Measurements from ENCODE around the gene GANAB. TPM values are rescaled to one million over a fixed set of nuclear protein-coding genes. Genes with fewer than 3 reads are reported as not detected.

GANAB gene
- total RNA-seq, 1 experiment from 2014 or later = 314 TPM

Small RNAs within 50 kb of the gene (small RNA-seq; reads per million reads assigned to genes)
- gene AP001458.1 (not detected), gene SNORA57 (not detected)

Other genes with a start within 250 kb of the GANAB start
- gene SCGB1A1, start 227.6 kb downstream of the GANAB start, total RNA-seq (2014; rRNA removed; shearing (Covaris generic)) = not detected in 2 replicates
- gene AHNAK, start 99.8 kb downstream of the GANAB start, total RNA-seq (2014; rRNA removed; shearing (Covaris generic)) = 281 and 282 TPM in 2 replicates
- 1,888 and 1,945 TPM in 2 replicates for gene EEF1G, start 72.7 kb downstream of the GANAB start, total RNA-seq (2014; rRNA removed; shearing (Covaris generic))
- 19.3 and 25.1 TPM in 2 replicates for gene TUT1, start 55.1 kb downstream of the GANAB start, total RNA-seq (2014; rRNA removed; shearing (Covaris generic))
- 223 and 229 TPM in 2 replicates for gene MTA2, start 44.7 kb downstream of the GANAB start, total RNA-seq (2014; rRNA removed; shearing (Covaris generic))
- gene EML3, start 33.8 kb downstream of the GANAB start, total RNA-seq (2014; rRNA removed; shearing (Covaris generic)) = 72.3 and 72.5 TPM in 2 replicates
- gene ROM1, start 33.4 kb downstream of the GANAB start, total RNA-seq (2014; rRNA removed; shearing (Covaris generic)) = 10.9 and 13.6 TPM in 2 replicates
- 63.1 and 82.8 TPM in 2 replicates for gene B3GAT3, start 24.6 kb downstream of the GANAB start, total RNA-seq (2014; rRNA removed; shearing (Covaris generic))
- 44.6 and 47.4 TPM in 2 replicates for gene INTS5, start 6.7 kb upstream of the GANAB start, total RNA-seq (2014; rRNA removed; shearing (Covaris generic))
- 272 and 322 TPM in 2 replicates for gene C11orf98, start 18.6 kb upstream of the GANAB start, total RNA-seq (2014; rRNA removed; shearing (Covaris generic))
- 24.5 and 25.2 TPM in 2 replicates for gene CSKMT, start 18.7 kb upstream of the GANAB start, total RNA-seq (2014; rRNA removed; shearing (Covaris generic))
- 124 and 141 TPM in 2 replicates for gene UQCC3, start 25.1 kb upstream of the GANAB start, total RNA-seq (2014; rRNA removed; shearing (Covaris generic))
- 11.3 and 13.3 TPM in 2 replicates for gene LBHD1, start 25.7 kb upstream of the GANAB start, total RNA-seq (2014; rRNA removed; shearing (Covaris generic))
- gene UBXN1, start 32.5 kb upstream of the GANAB start, total RNA-seq (2014; rRNA removed; shearing (Covaris generic)) = 247 and 265 TPM in 2 replicates
- 0.50 TPM in 1 of 2 replicates, not detected in the other for gene LRRN4CL, start 42.9 kb upstream of the GANAB start, total RNA-seq (2014; rRNA removed; shearing (Covaris generic))
- gene BSCL2, start 60.8 kb upstream of the GANAB start, total RNA-seq (2014; rRNA removed; shearing (Covaris generic)) = 147 and 161 TPM in 2 replicates
- gene GNG3, start 61.1 kb upstream of the GANAB start, total RNA-seq (2014; rRNA removed; shearing (Covaris generic)) = not detected in 2 replicates
- gene HNRNPUL2, start 80.8 kb upstream of the GANAB start, total RNA-seq (2014; rRNA removed; shearing (Covaris generic)) = 12.2 and 12.3 TPM in 2 replicates
- 32.4 and 45.5 TPM in 2 replicates for gene TTC9C, start 81.9 kb upstream of the GANAB start, total RNA-seq (2014; rRNA removed; shearing (Covaris generic))
- 10.6 and 13.1 TPM in 2 replicates for gene ZBTB3, start 107.5 kb upstream of the GANAB start, total RNA-seq (2014; rRNA removed; shearing (Covaris generic))
- gene POLR2G, start 115.0 kb upstream of the GANAB start, total RNA-seq (2014; rRNA removed; shearing (Covaris generic)) = 138 and 141 TPM in 2 replicates
- 57.9 and 71.7 TPM in 2 replicates for gene TAF6L, start 124.8 kb upstream of the GANAB start, total RNA-seq (2014; rRNA removed; shearing (Covaris generic))
- gene TMEM179B, start 140.8 kb upstream of the GANAB start, total RNA-seq (2014; rRNA removed; shearing (Covaris generic)) = 87.6 and 114 TPM in 2 replicates
- 77.3 and 79.3 TPM in 2 replicates for gene TMEM223, start 145.4 kb upstream of the GANAB start, total RNA-seq (2014; rRNA removed; shearing (Covaris generic))
- gene NXF1, start 158.8 kb upstream of the GANAB start, total RNA-seq (2014; rRNA removed; shearing (Covaris generic)) = 24.4 and 31.7 TPM in 2 replicates
- gene STX5, start 185.4 kb upstream of the GANAB start, total RNA-seq (2014; rRNA removed; shearing (Covaris generic)) = 64.6 and 80.6 TPM in 2 replicates
- 0.61 TPM in 1 of 2 replicates, not detected in the other for gene TEX54, start 186.2 kb upstream of the GANAB start, total RNA-seq (2014; rRNA removed; shearing (Covaris generic))
- gene WDR74, start 193.0 kb upstream of the GANAB start, total RNA-seq (2014; rRNA removed; shearing (Covaris generic)) = 183 and 191 TPM in 2 replicates
- gene SLC3A2, start 234.3 kb upstream of the GANAB start, total RNA-seq (2014; rRNA removed; shearing (Covaris generic)) = 418 and 438 TPM in 2 replicates